Measurements from ENCODE around the gene CACUL1.
"Not testable (repeated sequence)": the region's sequence is repeated elsewhere in the genome, so short reads cannot be mapped to it uniquely, and the experiment has no call there.

Gene CACUL1

GRCh38 chr10:118768041-118768919, 13.5 kb upstream of the CACUL1 start:
- no peak for DNase-seq (ENCODE audit: low read depth in 2 of 2)

GRCh38 chr10:118767297-118768040, 12.7 kb upstream of the CACUL1 start:
- DNase-seq (ENCODE audit: low read depth in 2 of 2): no peak

GRCh38 chr10:118764195-118764594, 9.4 kb upstream of the CACUL1 start:
- no peak for DNase-seq (ENCODE audit: low read depth in 2 of 2)

GRCh38 chr10:118763202-118763988, 8.6 kb upstream of the CACUL1 start:
- DNase-seq (ENCODE audit: low read depth in 2 of 2): no peak

GRCh38 chr10:118760265-118760664, 5.5 kb upstream of the CACUL1 start:
- DNase-seq (ENCODE audit: low read depth in 2 of 2): no peak

- DNase-seq (ENCODE audit: low read depth in 2 of 2): no peak
Observed at GRCh38 chr10:118758449-118758848, 3.7 kb upstream of the CACUL1 start.

- no peak for DNase-seq (ENCODE audit: low read depth in 2 of 2)
Observed at GRCh38 chr10:118754229-118754555, 578 bp downstream of the CACUL1 start.

GRCh38 chr10:118753331-118754228, 1.2 kb downstream of the CACUL1 start:
- DNase-seq (ENCODE audit: low read depth in 2 of 2): no peak

GRCh38 chr10:118752409-118752808, 2.4 kb downstream of the CACUL1 start:
- no peak for DNase-seq (ENCODE audit: low read depth in 2 of 2)

GRCh38 chr10:118751265-118751664, 3.5 kb downstream of the CACUL1 start:
- DNase-seq (ENCODE audit: low read depth in 2 of 2): no peak

GRCh38 chr10:118748041-118748440, 6.7 kb downstream of the CACUL1 start:
- no peak for DNase-seq (ENCODE audit: low read depth in 2 of 2)

GRCh38 chr10:118746246-118746645, 8.5 kb downstream of the CACUL1 start:
- DNase-seq (ENCODE audit: low read depth in 2 of 2): no peak

- DNase-seq (ENCODE audit: low read depth in 2 of 2): no peak
Observed at GRCh38 chr10:118745056-118745455, 9.7 kb downstream of the CACUL1 start.

GRCh38 chr10:118744346-118744918, 10.3 kb downstream of the CACUL1 start:
- DNase-seq (ENCODE audit: low read depth in 2 of 2): not testable (repeated sequence)

GRCh38 chr10:118742782-118743181, 12.0 kb downstream of the CACUL1 start:
- no peak for DNase-seq (ENCODE audit: low read depth in 2 of 2)

- DNase-seq (ENCODE audit: low read depth in 2 of 2): no peak
Observed at GRCh38 chr10:118742032-118742431, 12.7 kb downstream of the CACUL1 start.

- no peak for DNase-seq (ENCODE audit: low read depth in 2 of 2)
Observed at GRCh38 chr10:118738406-118738805, 16.4 kb downstream of the CACUL1 start.

GRCh38 chr10:118737603-118738302, 17.0 kb downstream of the CACUL1 start:
- DNase-seq (ENCODE audit: low read depth in 2 of 2): no peak

- DNase-seq (ENCODE audit: low read depth in 2 of 2): no peak
Observed at GRCh38 chr10:118735294-118735693, 19.5 kb downstream of the CACUL1 start.

GRCh38 chr10:118734475-118734874, 20.3 kb downstream of the CACUL1 start:
- DNase-seq (ENCODE audit: low read depth in 2 of 2): no peak
